ENCODE data around the gene MT1X.

DNA sequence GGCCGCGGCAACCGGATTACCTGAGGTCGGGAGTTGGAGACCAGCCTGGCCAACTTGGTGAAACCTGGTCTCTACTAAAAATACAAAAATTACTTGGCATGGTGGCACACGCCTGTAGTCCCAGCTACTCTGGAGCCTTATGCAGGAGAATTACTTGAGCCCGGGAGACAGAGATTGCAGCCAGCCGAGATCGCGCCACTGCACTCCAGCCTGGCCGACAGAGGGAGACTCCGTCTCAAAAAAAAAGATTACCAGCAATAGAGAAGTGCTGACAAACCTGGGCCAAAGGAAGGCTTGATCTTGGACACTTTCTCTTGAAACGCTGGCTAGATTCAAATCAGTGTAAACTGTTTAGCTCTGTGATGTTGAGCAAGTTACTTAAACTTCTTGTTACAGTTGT is 8.3 kb upstream of the MT1X start:
- TF ChIP-seq, protein P1, sequence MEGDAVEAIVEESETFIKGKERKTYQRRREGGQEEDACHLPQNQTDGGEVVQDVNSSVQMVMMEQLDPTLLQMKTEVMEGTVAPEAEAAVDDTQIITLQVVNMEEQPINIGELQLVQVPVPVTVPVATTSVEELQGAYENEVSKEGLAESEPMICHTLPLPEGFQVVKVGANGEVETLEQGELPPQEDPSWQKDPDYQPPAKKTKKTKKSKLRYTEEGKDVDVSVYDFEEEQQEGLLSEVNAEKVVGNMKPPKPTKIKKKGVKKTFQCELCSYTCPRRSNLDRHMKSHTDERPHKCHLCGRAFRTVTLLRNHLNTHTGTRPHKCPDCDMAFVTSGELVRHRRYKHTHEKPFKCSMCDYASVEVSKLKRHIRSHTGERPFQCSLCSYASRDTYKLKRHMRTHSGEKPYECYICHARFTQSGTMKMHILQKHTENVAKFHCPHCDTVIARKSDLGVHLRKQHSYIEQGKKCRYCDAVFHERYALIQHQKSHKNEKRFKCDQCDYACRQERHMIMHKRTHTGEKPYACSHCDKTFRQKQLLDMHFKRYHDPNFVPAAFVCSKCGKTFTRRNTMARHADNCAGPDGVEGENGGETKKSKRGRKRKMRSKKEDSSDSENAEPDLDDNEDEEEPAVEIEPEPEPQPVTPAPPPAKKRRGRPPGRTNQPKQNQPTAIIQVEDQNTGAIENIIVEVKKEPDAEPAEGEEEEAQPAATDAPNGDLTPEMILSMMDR (IDR thresholded peaks at IDR 0.05; ENCODE audit: borderline replicate concordance, extremely low read depth, low read length, poor library complexity, severe bottlenecking) = peak; percentile 36
- no peak for TF ChIP-seq EZH2 (IDR thresholded peaks at IDR 0.05; ENCODE audit: borderline replicate concordance, low read depth, low read length, severe bottlenecking)
